HCT116 (cell line): ENCODE measurements around the gene IPCEF1. TPM values are rescaled to one million over a fixed set of nuclear protein-coding genes. Genes with fewer than 3 reads are reported as not detected.

Source experiments
- ATAC-seq: fragments of 200-7000 bp; cut with Tn5 transposase; 2 replicates; pipeline ENCODE4 v1.9.1; 2020; ENCODE audit warnings: mild to moderate bottlenecking, moderate library complexity
- BruUV-seq: library from RNA; stranded (reverse); fragments of 400-500 nt; replicated peaks from 2 replicates; lab custom pipeline; 2021; lab: Mats Ljungman, UMichigan
- CTCF ChIA-PET: fragments of 300-600 bp; sonication (Branson Sonifier 250); formaldehyde crosslinking; loops from one replicate; lab custom pipeline; 2021; ENCODE audit warnings: antibody characterized with exemption; lab: Charles Lee
- POLR2A ChIA-PET: fragments of 300-600, 350-600 bp; sonication (Branson Sonifier 250); formaldehyde crosslinking; loops from one replicate; lab custom pipeline; 2021; ENCODE audit warnings: antibody characterized with exemption; lab: Charles Lee
- RAD21 ChIA-PET, 2 experiments: fragments of 300-600 bp; sonication (Branson Sonifier 250); formaldehyde crosslinking; loops; one replicate each; lab custom pipeline; 2023; ENCODE audit warnings: low total read pairs in 2 of 2; ENCODE audit not compliant: uncharacterized antibody in 2 of 2, unreplicated experiment in 2 of 2, low non-redundant PET in 1 of 2; lab: Charles Lee
- DNase-seq: peaks from one replicate; pipeline ENCODE4 v3.0.0-alpha.2; 2010; ENCODE audit warnings: low read depth, low spot score
- H2AFZ ChIP-seq: fragments of 200-600 bp; shearing (Covaris generic), sonication (generic); 2 replicates; pipeline ENCODE4 v1.6.1; 2017; ENCODE audit warnings: low read depth, mixed run types, mixed read lengths, antibody characterized with exemption, low read length; ENCODE audit not compliant: poor library complexity, severe bottlenecking
- H3K27ac ChIP-seq: 2 replicates; pipeline ENCODE4 v1.5.1; 2012; ENCODE audit warnings: low read depth, low read length
- H3K27me3 ChIP-seq: fragments of 200-600 bp; sonication (generic); 2 replicates; pipeline ENCODE4 v1.6.1; 2016; ENCODE audit warnings: mixed run types, low read length, mixed read lengths; ENCODE audit not compliant: insufficient read depth
- H3K36me3 ChIP-seq, 2 experiments: fragments of 200-500 bp in 1 of 2; fragments of 200-600 bp in 1 of 2; sonication (Bioruptor generic) in 1 of 2; sonication (generic) in 1 of 2; 2 replicates each; pipeline versions ENCODE4 v1.5.1 to v1.6.1; 2014 to 2016; ENCODE audit warnings: low read length in 2 of 2, inconsistent platforms in 1 of 2, mixed read lengths in 1 of 2, mixed run types in 1 of 2; ENCODE audit not compliant: insufficient read depth in 2 of 2, control insufficient read depth in 1 of 2
- H3K4me1 ChIP-seq, 2 experiments: fragments of 200-600 bp in 1 of 2; sonication (generic) in 1 of 2; 2 replicates each; pipeline versions ENCODE4 v1.5.1 to v1.6.1; 2012 to 2017; ENCODE audit warnings: low read length in 2 of 2, inconsistent platforms in 1 of 2, mild to moderate bottlenecking in 1 of 2, mixed read lengths in 1 of 2, mixed run types in 1 of 2, moderate library complexity in 1 of 2; ENCODE audit not compliant: insufficient read depth in 2 of 2, control insufficient read depth in 1 of 2
- H3K4me2 ChIP-seq: fragments of 200-600 bp; sonication (generic); 2 replicates; pipeline ENCODE4 v1.6.1; 2017; ENCODE audit warnings: mixed run types, low read length, mixed read lengths
- H3K4me3 ChIP-seq, 2 experiments: fragments of 200-600 bp in 1 of 2; sonication (generic) in 1 of 2; replicated peaks in 1 of 2; 2 replicates each; pipeline ENCODE4 v1.5.1; 2011 to 2016; ENCODE audit warnings: low read length in 2 of 2, control low read depth in 1 of 2, low read depth in 1 of 2, mild to moderate bottlenecking in 1 of 2, mixed read lengths in 1 of 2, mixed run types in 1 of 2
- H3K79me2 ChIP-seq: fragments of 200-600 bp; sonication (generic); 2 replicates; pipeline ENCODE4 v1.6.1; 2017; ENCODE audit warnings: mild to moderate bottlenecking, mixed run types, low read length, moderate library complexity, mixed read lengths; ENCODE audit not compliant: insufficient read depth
- H3K9ac ChIP-seq: fragments of 200-600 bp; sonication (generic); 2 replicates; pipeline ENCODE4 v1.6.1; 2016; ENCODE audit warnings: low read length, mixed read lengths
- H3K9me2 ChIP-seq: fragments of 200-600 bp; sonication (generic), shearing (Covaris generic); 2 replicates; pipeline ENCODE4 v1.6.1; 2017; ENCODE audit warnings: mixed run types, mild to moderate bottlenecking, moderate library complexity; ENCODE audit not compliant: insufficient read depth
- H3K9me3 ChIP-seq, 2 experiments: fragments of 200-500 bp in 1 of 2; fragments of 200-600 bp in 1 of 2; sonication (Bioruptor generic) in 1 of 2; sonication (generic) in 1 of 2; 2 replicates each; pipeline ENCODE4 v1.6.1; 2014 to 2017; ENCODE audit warnings: low read length in 2 of 2, mixed read lengths in 2 of 2, inconsistent platforms in 1 of 2, low read depth in 1 of 2, mild to moderate bottlenecking in 1 of 2, mixed run types in 1 of 2, moderate library complexity in 1 of 2; ENCODE audit not compliant: control insufficient read depth in 1 of 2, insufficient read depth in 1 of 2
- H4K20me1 ChIP-seq: fragments of 200-600 bp; sonication (generic), shearing (Covaris generic); 2 replicates; pipeline ENCODE4 v1.6.1; 2017; ENCODE audit warnings: mixed run types, mild to moderate bottlenecking, moderate library complexity; ENCODE audit not compliant: insufficient read depth
- ATF3 ChIP-seq: IDR thresholded peaks from 2 replicates; pipeline ENCODE4 v1.6.1; 2012
- CEBPB ChIP-seq: IDR thresholded peaks from 2 replicates; pipeline ENCODE4 v1.6.1; 2012; ENCODE audit warnings: low read depth
- EGR1 ChIP-seq: IDR thresholded peaks from 2 replicates; pipeline ENCODE4 v1.6.1; 2012; ENCODE audit warnings: low read depth
- EZH2 ChIP-seq: fragments of 200-600 bp; sonication (generic); IDR thresholded peaks from 2 replicates; pipeline ENCODE4 v1.6.1; 2017; ENCODE audit warnings: antibody characterized with exemption, mixed run types
- JUND ChIP-seq: IDR thresholded peaks from 2 replicates; pipeline ENCODE4 v1.6.1; 2012
- MAX ChIP-seq: IDR thresholded peaks from 2 replicates; pipeline ENCODE4 v1.6.1; 2012
- POLR2A ChIP-seq: IDR thresholded peaks from 2 replicates; pipeline ENCODE4 v1.7.0; 2011; ENCODE audit warnings: borderline replicate concordance; ENCODE audit not compliant: insufficient read depth, insufficient read length; ENCODE audit errors: extremely low read depth
- POLR2AphosphoS5 ChIP-seq: IDR thresholded peaks from 2 replicates; pipeline ENCODE4 v1.6.1; 2011; ENCODE audit warnings: mild to moderate bottlenecking, low read depth, low read length, moderate library complexity
- SP1 ChIP-seq: IDR thresholded peaks from 2 replicates; pipeline ENCODE4 v1.6.1; 2012; ENCODE audit warnings: low read depth
- TCF7L2 ChIP-seq: IDR thresholded peaks from 2 replicates; pipeline ENCODE4 v1.7.0; 2011; ENCODE audit warnings: borderline replicate concordance, inconsistent platforms; ENCODE audit not compliant: insufficient read depth, insufficient read length; ENCODE audit errors: extremely low read depth
- YY1 ChIP-seq: IDR thresholded peaks from 2 replicates; pipeline ENCODE4 v1.6.1; 2011; ENCODE audit warnings: low read length, low read depth, moderate library complexity, mild to moderate bottlenecking; ENCODE audit not compliant: insufficient replicate concordance; ENCODE audit errors: extremely low read depth
- ZBTB33 ChIP-seq: IDR thresholded peaks from 2 replicates; pipeline ENCODE4 v1.6.1; 2011; ENCODE audit warnings: mild to moderate bottlenecking, low read length, moderate library complexity; ENCODE audit not compliant: insufficient replicate concordance; ENCODE audit errors: extremely low read depth
- ZFX ChIP-seq: fragments of 450-650 bp; IDR thresholded peaks from 2 replicates; pipeline ENCODE4 v1.6.1; 2017
- intact Hi-C: fragments of 100-400 bp; cut with micrococcal nuclease; formaldehyde crosslinking; loops from 2 replicates; pipeline ENCODE4 v1.10.0; 2022
- total RNA-seq: library from RNA; stranded (reverse); gene quantifications from one replicate; pipeline ENCODE4 v1.2.1, GENCODE V29; 2021; ENCODE audit not compliant: unreplicated experiment

IPCEF1 gene
- total RNA-seq, 1 experiment from 2014 or later = 0.32 TPM

- no peak overlapping the region for H2AFZ ChIP-seq
- intact Hi-C loops = no loop called here
- no peaks in the 10 kb centered on the region for H3K9me2 ChIP-seq
- no peak overlapping the region for H3K27ac ChIP-seq
- CTCF ChIA-PET = no interaction called here
- H3K9me3 ChIP-seq = 0 out of 4 replicates have a peak, but pooled peaks cover 0 to 4% of the 10 kb centered on the region in 2 experiments
- BruUV-seq = no TSS peak
- no peak for DNase-seq
- POLR2A ChIA-PET = no interaction called here
- no peak overlapping the region for H3K4me2 ChIP-seq
- no peaks in the 10 kb centered on the region for H3K4me1 ChIP-seq
- no peak overlapping the region for H3K4me3 ChIP-seq
- H3K9ac ChIP-seq = no peak overlapping the region
- H3K79me2 ChIP-seq = no peaks in the 10 kb centered on the region
- RAD21 ChIA-PET = no interaction called here
- no peaks in the 10 kb centered on the region for H3K36me3 ChIP-seq
- TF ChIP-seq EZH2 = no peak
- no peak for TF ChIP-seq ZFX
- no peak for TF ChIP-seq ATF3
- no peak for TF ChIP-seq JUND
- TF ChIP-seq YY1 = no peak
- no peak for TF ChIP-seq ZBTB33
- TF ChIP-seq POLR2AphosphoS5 = no peak
- no peak for TF ChIP-seq SP1
- no peak for TF ChIP-seq CEBPB
- TF ChIP-seq POLR2A = no peak
- no peak for TF ChIP-seq MAX
- no peak for TF ChIP-seq TCF7L2
- no peak for TF ChIP-seq EGR1
- no peak for ATAC-seq
- H4K20me1 ChIP-seq = no peaks in the 10 kb centered on the region
- no peaks in the 10 kb centered on the region for H3K27me3 ChIP-seq
These were observed 99.5 kb downstream of the IPCEF1 start for GRCh38 chr6:154257067-154257466.
